H1 (cell line): ENCODE measurements around the gene SRRM4. TPM values are rescaled to one million over a fixed set of nuclear protein-coding genes. Genes with fewer than 3 reads are reported as not detected.

Experiments used
- CHD7 ChIP-seq: fragments of 300-600 bp; sonication (generic); IDR thresholded peaks from 2 replicates; pipeline ENCODE4 v1.7.1; 2012; ENCODE audit warnings: low read length, moderate library complexity, mild to moderate bottlenecking, inconsistent platforms; ENCODE audit not compliant: insufficient replicate concordance
- HDAC6 ChIP-seq: IDR thresholded peaks from one replicate; pipeline ENCODE4 v1.7.1; 2012; ENCODE audit warnings: low read depth, mild to moderate bottlenecking, inconsistent platforms, low read length, moderate library complexity
- JUN ChIP-seq: IDR thresholded peaks from 2 replicates; pipeline ENCODE4 v1.6.1; 2011; ENCODE audit warnings: low read depth, mild to moderate bottlenecking, improper control_type of control experiment, low read length
- SIN3A ChIP-seq, 2 experiments: IDR thresholded peaks in 1 of 2; conservative IDR thresholded peaks in 1 of 2; 2 replicates each; pipeline ENCODE4 v1.6.1; 2011 to 2012; ENCODE audit warnings: low read length in 2 of 2, improper control_type of control experiment in 1 of 2, low read depth in 1 of 2, mild to moderate bottlenecking in 1 of 2
- SP4 ChIP-seq: IDR thresholded peaks from 2 replicates; pipeline ENCODE4 v1.6.1; 2012; ENCODE audit warnings: low read length, inconsistent platforms
- ZNF274 ChIP-seq: IDR thresholded peaks from 2 replicates; pipeline ENCODE4 v1.7.0; 2012; ENCODE audit warnings: low read length, borderline replicate concordance; ENCODE audit errors: extremely low read depth
- polyA plus RNA-seq, 7 experiments: library from polyadenylated mRNA; depleted of rRNA in 3 of 7; stranded (reverse) in 5 of 7; unstranded in 2 of 7; fragments of >200 nt in 5 of 7; fragments of 200-250 nt in 2 of 7; gene quantifications; 1 replicate in 5 of 7; 2 replicates in 1 of 7; 4 replicates in 1 of 7; pipeline versions ENCODE4 v1.2.1 to v1.2.3, GENCODE V29; 2011 to 2013; ENCODE audit warnings: missing spikeins in 2 of 7, mixed read lengths in 2 of 7
- total RNA-seq: library from RNA; stranded (reverse); fragmentation: NEBNext Ultra II Directional; extraction: Animal tissue kit (Norgen Biotek cat#: 25700); gene quantifications from 2 replicates; pipeline ENCODE4 v1.2.1, GENCODE V29; 2021

Gene SRRM4
- total and polyA plus RNA-seq, 2 of the 8 experiments (the other 6 are each of a cell fraction or from before 2014, with no cell fraction given), result 0.53 to 1.1 TPM

GRCh38 chr12:119204131-119204530 lies 222.8 kb downstream of the SRRM4 start (continued):
- no peak for TF ChIP-seq CHD7
- TF ChIP-seq SIN3A (conservative IDR thresholded peaks at IDR 0.05 in 1 of 2, IDR thresholded peaks at IDR 0.05 in 1 of 2; ENCODE audit: low read depth in 1 of 2, low read length in 2 of 2), result no peak
- TF ChIP-seq JUN, result no peak
- TF ChIP-seq HDAC6, result no peak
- TF ChIP-seq SP4, result no peak
- TF ChIP-seq ZNF274, result no peak
